ENCODE results near the gene SGF29.

- TF ChIP-seq CTCF (IDR thresholded peaks at IDR 0.05; ENCODE audit: insufficient read depth, low read depth, low read length): no peak
- no peak for TF ChIP-seq EZH2 (IDR thresholded peaks at IDR 0.05; ENCODE audit: insufficient read depth, low read length)
Observed at GRCh38 chr16:28521436-28521835, 32.3 kb upstream of the SGF29 start.
